Measurements from ENCODE around the gene GPC5.

The GPC5 gene

DNA sequence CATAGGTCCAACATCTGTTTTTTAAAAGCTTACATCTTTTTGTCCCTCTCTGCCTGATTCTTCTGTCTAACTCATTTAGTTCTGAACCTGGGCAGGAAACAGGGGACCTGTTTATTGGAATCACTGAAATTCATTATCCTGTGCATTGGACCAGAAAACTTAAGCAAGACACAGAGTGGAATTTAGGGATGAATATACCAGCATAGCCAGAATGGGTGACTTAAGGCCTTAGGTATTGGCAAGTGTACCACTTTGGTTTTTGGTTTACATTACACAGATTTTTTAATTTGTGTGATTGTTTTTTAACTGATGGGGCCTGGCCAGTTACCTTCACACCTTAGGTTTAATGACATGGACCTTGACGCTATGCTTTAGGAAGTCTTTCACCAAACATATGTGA, 232.5 kb downstream of the GPC5 start:
- Histone ChIP-seq H2AFZ (ENCODE audit: low read depth) (no peak overlapping the region), H3K27ac (no peak overlapping the region), H3K4me3 (IDR thresholded peaks at IDR 0.05; ENCODE audit: insufficient read depth, low read depth, low read length) (no peak overlapping the region), H3K4me2 (no peak overlapping the region), H3K79me2 (ENCODE audit: insufficient read depth, low read depth) (no peaks in the 10 kb centered on the region), H4K20me1 (ENCODE audit: insufficient read depth) (no peaks in the 10 kb centered on the region), H3K9ac (no peak overlapping the region), H3K4me1 (ENCODE audit: low read depth, poor library complexity, severe bottlenecking) (no peaks in the 10 kb centered on the region), H3K27me3 (ENCODE audit: insufficient read depth, low read depth) (no peaks in the 10 kb centered on the region), H3K36me3 (ENCODE audit: insufficient read depth) (no peaks in the 10 kb centered on the region)
- TF ChIP-seq CTCF (conservative IDR thresholded peaks at IDR 0.05; ENCODE audit: low read depth, low read length): no peak

DNA sequence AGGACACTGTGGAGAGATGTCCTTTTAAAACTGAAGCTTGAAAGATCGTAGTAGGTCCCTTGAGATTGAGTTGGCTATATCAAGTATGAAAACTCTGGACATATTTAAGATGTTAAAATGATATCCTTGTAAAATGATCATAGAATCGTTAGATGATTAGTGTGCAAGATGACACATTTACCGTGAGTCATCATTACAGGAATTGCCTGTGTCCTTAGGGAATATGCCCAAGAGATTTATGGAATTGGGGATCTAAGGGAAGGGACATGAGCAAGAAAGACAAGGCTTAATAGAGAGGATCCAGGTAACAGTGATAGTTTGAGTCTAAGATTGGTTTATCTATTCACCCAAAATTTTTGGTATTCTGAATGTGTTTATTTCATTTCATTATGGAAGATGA, 233.7 kb downstream of the GPC5 start:
- no peaks in the 10 kb centered on the region for H4K20me1 ChIP-seq (ENCODE audit: insufficient read depth)
- no peak for TF ChIP-seq CTCF (conservative IDR thresholded peaks at IDR 0.05; ENCODE audit: low read depth, low read length)
- no peak overlapping the region for H2AFZ ChIP-seq (ENCODE audit: low read depth)
- H3K36me3 ChIP-seq (ENCODE audit: insufficient read depth): no peaks in the 10 kb centered on the region
- no peaks in the 10 kb centered on the region for H3K27me3 ChIP-seq (ENCODE audit: insufficient read depth, low read depth)
- no peak overlapping the region for H3K27ac ChIP-seq
- H3K4me1 ChIP-seq (ENCODE audit: low read depth, poor library complexity, severe bottlenecking): no peaks in the 10 kb centered on the region
- H3K9ac ChIP-seq: no peak overlapping the region
- H3K4me2 ChIP-seq: no peak overlapping the region
- H3K79me2 ChIP-seq (ENCODE audit: insufficient read depth, low read depth): no peaks in the 10 kb centered on the region
- H3K4me3 ChIP-seq (IDR thresholded peaks at IDR 0.05; ENCODE audit: insufficient read depth, low read depth, low read length): no peak overlapping the region

- Histone ChIP-seq H3K4me2 (no peak overlapping the region), H3K79me2 (ENCODE audit: insufficient read depth, low read depth) (no peaks in the 10 kb centered on the region), H3K4me3 (IDR thresholded peaks at IDR 0.05; ENCODE audit: insufficient read depth, low read depth, low read length) (no peak overlapping the region), H2AFZ (ENCODE audit: low read depth) (no peak overlapping the region), H3K4me1 (ENCODE audit: low read depth, poor library complexity, severe bottlenecking) (no peaks in the 10 kb centered on the region), H4K20me1 (ENCODE audit: insufficient read depth) (no peaks in the 10 kb centered on the region), H3K27me3 (ENCODE audit: insufficient read depth, low read depth) (no peaks in the 10 kb centered on the region), H3K27ac (no peak overlapping the region), H3K36me3 (ENCODE audit: insufficient read depth) (no peaks in the 10 kb centered on the region), H3K9ac (no peak overlapping the region)
- no peak for TF ChIP-seq CTCF (conservative IDR thresholded peaks at IDR 0.05; ENCODE audit: low read depth, low read length)
Observed at GRCh38 chr13:91639330-91639729, 240.9 kb downstream of the GPC5 start.

DNA sequence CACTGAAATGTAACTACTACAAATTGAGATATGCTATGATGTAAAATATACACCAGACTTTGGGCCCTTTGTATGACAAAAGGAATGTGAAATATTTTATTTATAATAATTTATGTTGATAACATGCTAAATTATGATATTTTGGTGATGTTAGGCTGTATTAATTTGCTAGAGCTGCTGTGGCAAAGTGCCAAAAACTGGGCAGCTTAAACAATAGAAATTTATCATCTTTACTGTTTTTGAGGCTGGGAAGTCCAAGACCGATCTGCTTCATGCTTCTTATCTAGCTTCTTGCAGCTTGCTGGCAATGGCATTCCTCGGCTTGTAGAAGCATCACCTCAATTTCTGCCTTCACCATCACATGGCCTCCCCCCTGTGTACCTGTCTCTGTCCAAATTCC, 245.0 kb downstream of the GPC5 start:
- H3K4me3 ChIP-seq (IDR thresholded peaks at IDR 0.05; ENCODE audit: insufficient read depth, low read depth, low read length): no peak overlapping the region
- H4K20me1 ChIP-seq (ENCODE audit: insufficient read depth): no peaks in the 10 kb centered on the region
- no peak overlapping the region for H2AFZ ChIP-seq (ENCODE audit: low read depth)
- no peak overlapping the region for H3K9ac ChIP-seq
- no peaks in the 10 kb centered on the region for H3K36me3 ChIP-seq (ENCODE audit: insufficient read depth)
- H3K4me1 ChIP-seq (ENCODE audit: low read depth, poor library complexity, severe bottlenecking): no peaks in the 10 kb centered on the region
- no peaks in the 10 kb centered on the region for H3K27me3 ChIP-seq (ENCODE audit: insufficient read depth, low read depth)
- no peaks in the 10 kb centered on the region for H3K79me2 ChIP-seq (ENCODE audit: insufficient read depth, low read depth)
- no peak overlapping the region for H3K27ac ChIP-seq
- TF ChIP-seq CTCF (conservative IDR thresholded peaks at IDR 0.05; ENCODE audit: low read depth, low read length): no peak
- H3K4me2 ChIP-seq: no peak overlapping the region

DNA sequence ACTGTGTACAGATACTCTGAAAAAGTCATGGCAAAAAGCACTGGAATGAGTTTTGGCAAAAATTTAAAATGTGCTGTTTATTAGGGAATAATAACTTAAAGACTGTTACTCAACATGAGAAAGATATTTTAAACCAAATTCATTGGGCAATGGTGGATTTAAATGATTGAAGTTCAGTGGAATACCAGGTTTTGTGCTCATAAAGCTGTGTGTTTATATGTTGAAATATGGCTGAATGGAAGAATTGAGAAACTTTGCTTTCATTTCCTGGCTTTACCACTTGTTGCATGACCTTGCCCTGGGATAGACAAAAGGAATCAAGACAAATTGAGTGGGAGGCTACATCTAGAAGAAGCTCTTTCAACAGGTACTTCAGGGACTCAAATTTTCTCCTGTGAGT, 246.4 kb downstream of the GPC5 start:
- H3K4me1 ChIP-seq (ENCODE audit: low read depth, poor library complexity, severe bottlenecking): no peaks in the 10 kb centered on the region
- H3K36me3 ChIP-seq (ENCODE audit: insufficient read depth): no peaks in the 10 kb centered on the region
- H3K27ac ChIP-seq: no peak overlapping the region
- no peak overlapping the region for H2AFZ ChIP-seq (ENCODE audit: low read depth)
- H3K79me2 ChIP-seq (ENCODE audit: insufficient read depth, low read depth): no peaks in the 10 kb centered on the region
- no peak overlapping the region for H3K4me3 ChIP-seq (IDR thresholded peaks at IDR 0.05; ENCODE audit: insufficient read depth, low read depth, low read length)
- no peak for TF ChIP-seq CTCF (conservative IDR thresholded peaks at IDR 0.05; ENCODE audit: low read depth, low read length)
- no peaks in the 10 kb centered on the region for H3K27me3 ChIP-seq (ENCODE audit: insufficient read depth, low read depth)
- no peaks in the 10 kb centered on the region for H4K20me1 ChIP-seq (ENCODE audit: insufficient read depth)
- no peak overlapping the region for H3K9ac ChIP-seq
- no peak overlapping the region for H3K4me2 ChIP-seq
